GM18511 (cell line): Measurements from ENCODE around the gene BACE2.

ENCODE experiments used
- ATAC-seq: cut with Tn5 transposase; IDR thresholded peaks from one replicate; pipeline ENCODE4 v1.9.1; 2021; ENCODE audit warnings: mild to moderate bottlenecking, moderate library complexity; ENCODE audit not compliant: unreplicated experiment

BACE2 gene

GRCh38 chr21:41211060-41211805 is 43.3 kb downstream of the BACE2 start:
- ATAC-seq: no peak

GRCh38 chr21:41213021-41213420 is 45.1 kb downstream of the BACE2 start:
- no peak for ATAC-seq

GRCh38 chr21:41215856-41216408 is 48.0 kb downstream of the BACE2 start:
- no peak for ATAC-seq

GRCh38 chr21:41216486-41216885 is 48.5 kb downstream of the BACE2 start:
- no peak for ATAC-seq

GRCh38 chr21:41217671-41218385 is 49.9 kb downstream of the BACE2 start:
- ATAC-seq: no peak

GRCh38 chr21:41219498-41220207 is 51.7 kb downstream of the BACE2 start:
- ATAC-seq: no peak

- no peak for ATAC-seq
These were observed 52.3 kb downstream of the BACE2 start for GRCh38 chr21:41220208-41220733.

GRCh38 chr21:41222247-41223068 is 54.5 kb downstream of the BACE2 start:
- ATAC-seq: no peak

- no peak for ATAC-seq
These were observed 58.9 kb downstream of the BACE2 start for GRCh38 chr21:41226853-41227252.

- ATAC-seq: no peak
These were observed 59.5 kb downstream of the BACE2 start for GRCh38 chr21:41227357-41228005.

GRCh38 chr21:41228006-41228370 is 60.0 kb downstream of the BACE2 start:
- no peak for ATAC-seq

GRCh38 chr21:41228492-41228891 is 60.5 kb downstream of the BACE2 start:
- no peak for ATAC-seq

GRCh38 chr21:41228958-41229357 is 61.0 kb downstream of the BACE2 start:
- ATAC-seq: no peak

GRCh38 chr21:41229509-41230248 is 61.7 kb downstream of the BACE2 start:
- ATAC-seq: no peak

- ATAC-seq: no peak
These were observed 62.5 kb downstream of the BACE2 start for GRCh38 chr21:41230497-41230896.

- ATAC-seq: no peak
These were observed 63.1 kb downstream of the BACE2 start for GRCh38 chr21:41231060-41231459.

GRCh38 chr21:41232013-41232412 is 64.1 kb downstream of the BACE2 start:
- no peak for ATAC-seq

GRCh38 chr21:41233916-41234315 is 66.0 kb downstream of the BACE2 start:
- ATAC-seq: no peak

- ATAC-seq: no peak
These were observed 66.6 kb downstream of the BACE2 start for GRCh38 chr21:41234569-41234968.
